Pericardium fibroblast (primary cell): ENCODE data around the gene ACTR6. TPM values are rescaled to one million over a fixed set of nuclear protein-coding genes. Genes with fewer than 3 reads are reported as not detected.

Source experiments
- total RNA-seq: library from RNA; depleted of rRNA; stranded (reverse); fragments of >200 nt; gene quantifications from 2 replicates; pipeline ENCODE4 v1.2.3, GENCODE V29; 2015

ACTR6 gene
- 5.9 and 10.3 TPM in 2 replicates for total RNA-seq

DNA sequence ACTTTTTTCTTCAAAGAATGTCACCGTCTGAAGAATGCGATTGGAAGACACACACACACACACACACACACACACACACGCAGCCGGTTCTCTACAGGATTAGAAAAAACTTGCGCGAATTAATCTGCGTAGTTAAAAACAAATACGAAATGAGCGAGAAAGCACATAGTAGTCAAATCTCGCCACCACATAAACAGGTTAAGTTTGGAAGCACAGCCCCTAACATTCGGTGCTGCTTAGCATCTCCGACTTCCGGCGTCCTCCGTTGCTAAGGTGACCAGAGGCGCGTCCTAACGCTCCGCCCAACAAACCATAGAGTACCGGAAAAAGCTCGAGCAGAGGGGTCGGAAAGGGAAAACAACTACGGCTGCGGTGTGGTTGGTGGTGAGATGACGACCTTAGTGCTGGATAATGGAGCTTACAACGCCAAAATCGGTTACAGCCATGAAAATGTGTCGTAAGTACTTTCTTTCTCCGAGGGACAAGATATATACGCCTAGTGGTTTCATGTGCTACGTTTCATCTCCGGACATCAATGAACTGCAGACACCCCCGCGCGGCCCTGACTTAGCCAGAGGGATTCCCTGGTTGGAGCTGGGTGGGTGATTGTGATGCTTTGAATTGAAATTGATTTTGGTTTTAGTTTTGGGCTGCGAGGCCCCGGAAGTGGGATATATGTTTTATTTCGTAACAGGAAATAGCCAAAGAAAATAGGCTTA, at the start of gene ACTR6:
ACTR6 (plus strand) TSS at position 353 of the 719 bp plus-strand sequence; CDS start at position 390, 37 bp downstream.

DNA sequence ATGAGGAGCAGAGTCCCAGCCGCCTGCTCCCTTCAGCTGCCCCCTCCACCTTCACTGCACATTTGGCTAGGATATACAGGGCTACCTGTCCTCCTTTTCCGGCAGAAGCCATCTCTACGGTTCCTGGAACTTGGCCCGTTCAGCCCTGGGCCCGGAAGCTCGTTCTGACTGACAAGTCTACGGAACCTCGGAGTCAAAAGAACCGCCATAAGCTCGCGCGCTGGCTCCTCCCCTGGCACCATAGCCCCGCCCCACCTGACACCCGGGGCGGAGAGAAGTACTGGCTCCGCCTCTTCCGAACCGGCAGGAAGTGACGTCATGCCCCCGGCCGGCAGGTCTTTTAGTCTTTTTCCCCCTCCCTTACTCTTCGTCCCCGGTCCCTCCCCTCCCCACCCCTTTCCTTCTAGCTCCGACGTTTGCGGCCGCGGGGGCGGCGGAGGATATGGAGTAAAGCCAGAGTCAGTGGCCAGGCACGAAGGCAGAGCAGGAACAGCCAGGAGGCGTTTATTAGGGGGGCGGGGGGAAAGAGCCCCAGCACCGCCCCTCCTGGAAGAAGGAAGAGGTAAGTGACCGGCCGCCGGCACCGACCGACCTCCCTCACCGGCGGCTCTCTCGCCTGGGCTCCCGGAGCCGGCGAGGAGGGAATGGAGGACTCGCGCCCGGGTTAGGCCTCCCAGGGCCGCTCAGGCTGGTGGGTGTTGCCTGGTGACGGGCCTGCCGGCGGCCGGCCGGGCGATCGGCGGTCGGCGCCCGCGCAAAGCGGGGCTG, 66.4 kb downstream of the ACTR6 start, which contains the start of the genes DEPDC4 and SCYL2:
DEPDC4 (minus strand) TSS at position 245 of the 768 bp plus-strand sequence; CDS start at position 242, 3 bp downstream.
SCYL2 (plus strand) TSS at position 343 of the 768 bp plus-strand sequence. CDS start 15,794 bp downstream, outside the sequence.

Other genes with a start within 250 kb of the ACTR6 start
- 1.2 and 1.5 TPM in 2 replicates for gene ANKS1B, start 215.9 kb upstream of the ACTR6 start, total RNA-seq
- gene BLTP3B, start 57.9 kb upstream of the ACTR6 start, total RNA-seq, result 11.7 and 14.2 TPM in 2 replicates
- 0.35 TPM in 1 of 2 replicates, not detected in the other for gene DEPDC4, start 66.3 kb downstream of the ACTR6 start, total RNA-seq
- gene SCYL2, start 66.4 kb downstream of the ACTR6 start, total RNA-seq, result 19.1 and 21.9 TPM in 2 replicates
- not detected in 2 replicates for gene SLC17A8, start 156.3 kb downstream of the ACTR6 start, total RNA-seq